ENCODE results near the gene SATB2.

DNA sequence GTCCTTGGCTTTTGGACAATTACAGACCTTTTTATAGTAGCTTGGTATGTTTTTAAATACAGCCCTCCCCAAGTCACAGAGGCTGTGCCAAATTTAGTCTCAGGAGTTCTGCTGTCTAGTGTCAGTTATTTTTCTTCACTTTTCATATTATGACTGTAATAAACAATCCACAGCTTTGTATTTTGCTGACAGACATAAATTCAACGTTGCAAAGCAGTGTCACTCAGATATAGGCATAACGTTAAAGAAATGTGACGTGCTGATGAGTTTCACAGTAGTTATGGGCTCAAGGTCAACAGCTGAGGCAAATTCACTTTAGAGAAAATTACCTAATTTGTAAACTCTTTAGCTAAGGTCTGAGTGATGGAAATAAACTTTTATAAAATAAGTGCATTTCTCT, 151.6 kb downstream of the SATB2 start:
- TF ChIP-seq, protein P1, sequence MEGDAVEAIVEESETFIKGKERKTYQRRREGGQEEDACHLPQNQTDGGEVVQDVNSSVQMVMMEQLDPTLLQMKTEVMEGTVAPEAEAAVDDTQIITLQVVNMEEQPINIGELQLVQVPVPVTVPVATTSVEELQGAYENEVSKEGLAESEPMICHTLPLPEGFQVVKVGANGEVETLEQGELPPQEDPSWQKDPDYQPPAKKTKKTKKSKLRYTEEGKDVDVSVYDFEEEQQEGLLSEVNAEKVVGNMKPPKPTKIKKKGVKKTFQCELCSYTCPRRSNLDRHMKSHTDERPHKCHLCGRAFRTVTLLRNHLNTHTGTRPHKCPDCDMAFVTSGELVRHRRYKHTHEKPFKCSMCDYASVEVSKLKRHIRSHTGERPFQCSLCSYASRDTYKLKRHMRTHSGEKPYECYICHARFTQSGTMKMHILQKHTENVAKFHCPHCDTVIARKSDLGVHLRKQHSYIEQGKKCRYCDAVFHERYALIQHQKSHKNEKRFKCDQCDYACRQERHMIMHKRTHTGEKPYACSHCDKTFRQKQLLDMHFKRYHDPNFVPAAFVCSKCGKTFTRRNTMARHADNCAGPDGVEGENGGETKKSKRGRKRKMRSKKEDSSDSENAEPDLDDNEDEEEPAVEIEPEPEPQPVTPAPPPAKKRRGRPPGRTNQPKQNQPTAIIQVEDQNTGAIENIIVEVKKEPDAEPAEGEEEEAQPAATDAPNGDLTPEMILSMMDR (IDR thresholded peaks at IDR 0.05): no peak
- TF ChIP-seq, protein P2, sequence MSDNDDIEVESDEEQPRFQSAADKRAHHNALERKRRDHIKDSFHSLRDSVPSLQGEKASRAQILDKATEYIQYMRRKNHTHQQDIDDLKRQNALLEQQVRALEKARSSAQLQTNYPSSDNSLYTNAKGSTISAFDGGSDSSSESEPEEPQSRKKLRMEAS (IDR thresholded peaks at IDR 0.05; ENCODE audit: low read depth): no peak
- TF ChIP-seq MXI1 (IDR thresholded peaks at IDR 0.05; ENCODE audit: low read depth, low read length) (no peak), SMC3 (IDR thresholded peaks at IDR 0.05; ENCODE audit: low read depth, low read length) (no peak), SIN3A (IDR thresholded peaks at IDR 0.05; ENCODE audit: borderline replicate concordance, low read depth, low read length) (no peak)
